OCI-LY7 (cell line): ENCODE data around the gene PPP2R3A. TPM values are rescaled to one million over a fixed set of nuclear protein-coding genes. Genes with fewer than 3 reads are reported as not detected.

Experiments
- BruUV-seq: library from RNA; stranded (reverse); fragments of 400-500 nt; replicated peaks from 2 replicates; lab custom pipeline; 2021; lab: Mats Ljungman, UMichigan
- CTCF ChIA-PET: fragments of 300-600 bp; sonication (Branson Sonifier 250); formaldehyde crosslinking; loops from one replicate; lab custom pipeline; 2022; ENCODE audit warnings: antibody characterized with exemption; ENCODE audit not compliant: unreplicated experiment; lab: Charles Lee
- POLR2A ChIA-PET: fragments of 300-600 bp; sonication (Branson Sonifier 250); formaldehyde crosslinking; loops from one replicate; lab custom pipeline; 2022; ENCODE audit warnings: antibody characterized with exemption; lab: Charles Lee
- DNase-seq: peaks from one replicate; pipeline ENCODE4 v3.0.0-alpha.2; 2015; ENCODE audit warnings: low spot score
- H2AFZ ChIP-seq: fragments of 200-600 bp; sonication (generic), shearing (Covaris generic); 2 replicates; pipeline ENCODE4 v1.6.1; 2014; ENCODE audit warnings: mild to moderate bottlenecking, antibody characterized with exemption, low read length, moderate library complexity
- H3K27ac ChIP-seq: fragments of 200-600 bp; sonication (generic); 2 replicates; pipeline ENCODE4 v1.5.1; 2014; ENCODE audit warnings: mixed run types, low read depth, mild to moderate bottlenecking, moderate library complexity, low read length, inconsistent platforms; ENCODE audit not compliant: poor library complexity, severe bottlenecking
- H3K36me3 ChIP-seq: fragments of 200-600 bp; sonication (generic); 2 replicates; pipeline ENCODE4 v1.6.1; 2014; ENCODE audit warnings: mild to moderate bottlenecking, antibody characterized with exemption, low read length, moderate library complexity, mixed read lengths; ENCODE audit not compliant: insufficient read depth
- H3K4me1 ChIP-seq: fragments of 200-600 bp; sonication (generic); 2 replicates; pipeline ENCODE4 v1.5.1; 2014; ENCODE audit warnings: mild to moderate bottlenecking, low read length; ENCODE audit not compliant: insufficient read depth, poor library complexity, severe bottlenecking
- H3K4me2 ChIP-seq: fragments of 200-600 bp; sonication (generic); 2 replicates; pipeline ENCODE4 v1.6.1; 2014; ENCODE audit warnings: mild to moderate bottlenecking, low read length
- H3K4me3 ChIP-seq: fragments of 200-600 bp; sonication (generic); 2 replicates; pipeline ENCODE4 v1.5.1; 2014; ENCODE audit warnings: mild to moderate bottlenecking, low read depth, low read length; ENCODE audit not compliant: poor library complexity, severe bottlenecking
- H3K79me2 ChIP-seq: fragments of 200-600 bp; sonication (generic); 2 replicates; pipeline ENCODE4 v1.6.1; 2016; ENCODE audit warnings: low read depth, mild to moderate bottlenecking, low read length, moderate library complexity, mixed read lengths; ENCODE audit not compliant: insufficient read depth
- H3K9me2 ChIP-seq: fragments of 200-600 bp; sonication (generic); 2 replicates; pipeline ENCODE4 v1.6.1; 2016; ENCODE audit warnings: mild to moderate bottlenecking, low read length, mixed read lengths; ENCODE audit not compliant: insufficient read depth
- H3K9me3 ChIP-seq: fragments of 200-600 bp; sonication (generic); 2 replicates; pipeline ENCODE4 v1.6.1; 2014; ENCODE audit warnings: mild to moderate bottlenecking, mixed run types, low read length, mixed read lengths
- H4K20me1 ChIP-seq: fragments of 200-600 bp; sonication (generic); 2 replicates; pipeline ENCODE4 v1.6.1; 2014; ENCODE audit warnings: mild to moderate bottlenecking, antibody characterized with exemption, low read length, moderate library complexity, mixed read lengths; ENCODE audit not compliant: insufficient read depth
- EZH2phosphoT487 ChIP-seq: fragments of 200-600 bp; sonication (generic); IDR thresholded peaks from 2 replicates; pipeline ENCODE4 v1.6.1; 2018; ENCODE audit warnings: low read depth, borderline replicate concordance, mild to moderate bottlenecking, mixed run types, antibody characterized with exemption, low read length, moderate library complexity, mixed read lengths
- intact Hi-C: fragments of 100-400 bp; cut with micrococcal nuclease; formaldehyde crosslinking; loops from one replicate; pipeline ENCODE4 v1.10.0; 2022; ENCODE audit not compliant: unreplicated experiment
- total RNA-seq, 2 experiments: library from RNA; depleted of rRNA in 1 of 2; stranded (reverse); fragments of >200 nt in 1 of 2; shearing (Covaris generic) in 1 of 2; gene quantifications; 2 replicates each; pipeline ENCODE4 v1.2.3, GENCODE V29; 2014 to 2022
- TF ChIP-seq, protein P1 (sequence below): fragments of 200-600 bp; sonication (generic); conservative IDR thresholded peaks from 2 replicates; pipeline ENCODE4 v1.5.1; 2014; ENCODE audit warnings: mild to moderate bottlenecking, antibody characterized with exemption, low read length, moderate library complexity, mixed read lengths

Gene PPP2R3A
- total RNA-seq, 2 experiments from 2014 or later: 0.22 to 0.27 TPM

DNA sequence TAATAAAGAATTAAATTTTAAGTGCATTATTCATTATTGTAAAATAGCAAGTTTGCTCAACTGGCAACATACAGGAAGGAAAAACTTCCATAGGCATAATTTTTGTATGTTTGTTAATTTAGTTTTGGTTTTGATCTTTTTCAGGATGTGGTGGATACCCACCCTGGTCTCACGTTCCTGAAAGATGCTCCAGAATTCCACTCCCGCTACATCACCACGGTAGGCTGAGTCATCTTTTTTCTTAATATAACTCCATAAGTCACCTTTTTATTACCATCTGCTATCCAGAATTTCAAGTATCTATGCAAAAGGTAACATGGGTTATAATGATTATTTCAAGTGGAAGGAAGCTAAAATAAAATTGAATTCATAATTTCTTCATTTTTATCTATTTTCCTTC is 104.8 kb downstream of the PPP2R3A start:
- Histone ChIP-seq H4K20me1 (no peaks in the 10 kb centered on the region), H3K4me3 (no peak overlapping the region), H2AFZ (no peak overlapping the region), H3K4me1 (no peaks in the 10 kb centered on the region), H3K9me2 (no peaks in the 10 kb centered on the region), H3K36me3 (no peaks in the 10 kb centered on the region), H3K27ac (no peak overlapping the region), H3K79me2 (no peaks in the 10 kb centered on the region), H3K4me2 (no peak overlapping the region), H3K9me3 (no peaks in the 10 kb centered on the region)
- TF ChIP-seq, protein P1, sequence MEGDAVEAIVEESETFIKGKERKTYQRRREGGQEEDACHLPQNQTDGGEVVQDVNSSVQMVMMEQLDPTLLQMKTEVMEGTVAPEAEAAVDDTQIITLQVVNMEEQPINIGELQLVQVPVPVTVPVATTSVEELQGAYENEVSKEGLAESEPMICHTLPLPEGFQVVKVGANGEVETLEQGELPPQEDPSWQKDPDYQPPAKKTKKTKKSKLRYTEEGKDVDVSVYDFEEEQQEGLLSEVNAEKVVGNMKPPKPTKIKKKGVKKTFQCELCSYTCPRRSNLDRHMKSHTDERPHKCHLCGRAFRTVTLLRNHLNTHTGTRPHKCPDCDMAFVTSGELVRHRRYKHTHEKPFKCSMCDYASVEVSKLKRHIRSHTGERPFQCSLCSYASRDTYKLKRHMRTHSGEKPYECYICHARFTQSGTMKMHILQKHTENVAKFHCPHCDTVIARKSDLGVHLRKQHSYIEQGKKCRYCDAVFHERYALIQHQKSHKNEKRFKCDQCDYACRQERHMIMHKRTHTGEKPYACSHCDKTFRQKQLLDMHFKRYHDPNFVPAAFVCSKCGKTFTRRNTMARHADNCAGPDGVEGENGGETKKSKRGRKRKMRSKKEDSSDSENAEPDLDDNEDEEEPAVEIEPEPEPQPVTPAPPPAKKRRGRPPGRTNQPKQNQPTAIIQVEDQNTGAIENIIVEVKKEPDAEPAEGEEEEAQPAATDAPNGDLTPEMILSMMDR: no peak
- no peak for TF ChIP-seq EZH2phosphoT487
- ChIA-PET CTCF (interaction anchor here (1.3 kb wide), 1 partner anchor 944 kb away, joined by 4 read pairs; no protein-coding TSS in a partner anchor), POLR2A (interaction anchor here (0.6 to 1.2 kb wide), 2 partner anchors 279 to 679 kb away, joined by 3 to 6 read pairs; no protein-coding TSS in a partner anchor)
- no peak for DNase-seq
- intact Hi-C loops: loop anchor here (5.0 to 10.0 kb wide), 2 partner anchors 794 to 957 kb away; partner anchors contain the start of gene NCK1
- BruUV-seq: no TSS peak

GRCh38 chr3:136070953-136071949 is 105.7 kb downstream of the PPP2R3A start:
- BruUV-seq: no TSS peak
- no peak overlapping the region for H3K4me3 ChIP-seq
- no peaks in the 10 kb centered on the region for H3K79me2 ChIP-seq
- H3K27ac ChIP-seq: no peak overlapping the region
- no peak overlapping the region for H3K4me2 ChIP-seq
- CTCF ChIA-PET: interaction anchor here (1.3 kb wide), 1 partner anchor 943 kb away, joined by 4 read pairs; no protein-coding TSS in a partner anchor
- no peaks in the 10 kb centered on the region for H3K9me3 ChIP-seq
- H4K20me1 ChIP-seq: no peaks in the 10 kb centered on the region
- H3K36me3 ChIP-seq: no peaks in the 10 kb centered on the region
- no peaks in the 10 kb centered on the region for H3K9me2 ChIP-seq
- no peak for TF ChIP-seq EZH2phosphoT487
- TF ChIP-seq, protein P1: peak; percentile 74
- no peaks in the 10 kb centered on the region for H3K4me1 ChIP-seq
- peak; percentile 28 for DNase-seq
- POLR2A ChIA-PET: interaction anchor here (0.5 to 1.2 kb wide), 6 partner anchors 216 to 678 kb away, joined by 3 to 6 read pairs (median 3); no protein-coding TSS in a partner anchor
- H2AFZ ChIP-seq: no peak overlapping the region
- intact Hi-C loops: loop anchor here (5.0 to 10.0 kb wide), 2 partner anchors 794 to 956 kb away; partner anchors contain the start of gene NCK1
